Measurements from ENCODE around the gene NIN.

DNA sequence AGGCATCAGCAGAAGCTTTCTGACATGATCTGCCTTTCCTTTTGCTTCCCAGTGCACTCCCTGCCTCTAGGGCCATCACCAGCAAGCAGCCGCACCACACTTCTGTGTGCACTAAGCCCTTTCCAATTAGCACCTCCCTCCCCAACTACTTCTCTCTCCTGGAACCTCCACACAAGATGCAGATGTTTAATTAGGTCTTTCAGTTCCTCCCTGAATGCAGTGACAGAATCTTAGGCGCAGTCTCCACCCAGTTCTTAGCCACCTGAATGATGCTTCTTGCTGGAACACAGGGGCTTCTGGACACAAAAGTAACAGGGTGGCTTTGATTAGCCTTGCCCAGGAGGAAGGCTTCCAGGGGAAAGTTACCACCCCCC lies 32.9 kb downstream of the NIN start:
- TF ChIP-seq TAF1 (IDR thresholded peaks at IDR 0.05; ENCODE audit: borderline replicate concordance, low read depth, low read length) (no peak), POLR2A (IDR thresholded peaks at IDR 0.05; ENCODE audit: low read depth, low read length) (no peak), POLR2AphosphoS5 (IDR thresholded peaks at IDR 0.05; ENCODE audit: low read depth, low read length) (peak; percentile 42; the same call in 1 of the 2 replicates)
